ENCODE measurements around the gene PTPRN2.
"Not testable (repeated sequence)": the region's sequence is repeated elsewhere in the genome, so short reads cannot be mapped to it uniquely, and the experiment has no call there.

PTPRN2 gene

DNA sequence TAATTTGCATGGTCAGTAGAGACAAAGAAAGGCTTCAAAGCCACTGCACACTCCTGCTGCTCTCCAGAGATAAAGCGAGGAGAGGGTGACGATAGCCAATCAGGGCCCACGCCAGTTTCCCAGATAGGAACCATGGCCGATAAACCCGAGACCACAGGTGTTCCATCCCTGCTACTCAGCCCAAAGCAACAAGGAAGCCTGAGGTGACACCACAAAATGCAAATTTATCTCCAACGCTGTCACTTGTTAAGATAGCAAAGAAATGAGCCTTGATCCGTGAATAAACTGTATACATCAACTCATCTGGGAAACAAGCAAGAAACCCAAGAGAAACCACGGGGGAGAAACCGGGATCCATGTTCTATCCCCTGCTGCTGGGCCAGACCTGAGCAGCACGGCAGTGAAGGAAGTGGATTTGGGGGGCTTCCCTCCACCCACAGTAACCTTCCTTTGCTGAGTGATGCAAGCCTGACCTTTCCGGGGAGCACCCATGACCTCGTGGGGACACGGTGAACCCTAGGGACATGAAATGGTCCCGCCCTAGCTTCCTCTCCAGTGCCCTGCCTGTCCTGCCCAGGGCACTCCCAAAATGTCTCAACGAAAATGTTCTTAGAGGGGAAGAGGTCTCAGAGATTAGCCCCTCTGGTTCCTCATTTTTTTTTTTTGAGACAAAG lies 164.6 kb downstream of the PTPRN2 start:
- Histone ChIP-seq H3K4me3 (ENCODE audit: low read depth in 1 of 2, low read length in 2 of 2) (no peak overlapping the region), H3K9me3 (ENCODE audit: low read length) (no peaks in the 10 kb centered on the region), H3K4me1 (ENCODE audit: insufficient read depth, low read length) (no peaks in the 10 kb centered on the region), H3K27me3 (ENCODE audit: control insufficient read depth in 1 of 2, insufficient read depth in 2 of 2, low read length in 2 of 2) (no peaks in the 10 kb centered on the region), H3K9ac (ENCODE audit: low read length) (no peak overlapping the region), H3K27ac (ENCODE audit: low read depth, low read length) (no peak overlapping the region), H3K36me3 (ENCODE audit: insufficient read depth, low read length) (no peaks in the 10 kb centered on the region)

DNA sequence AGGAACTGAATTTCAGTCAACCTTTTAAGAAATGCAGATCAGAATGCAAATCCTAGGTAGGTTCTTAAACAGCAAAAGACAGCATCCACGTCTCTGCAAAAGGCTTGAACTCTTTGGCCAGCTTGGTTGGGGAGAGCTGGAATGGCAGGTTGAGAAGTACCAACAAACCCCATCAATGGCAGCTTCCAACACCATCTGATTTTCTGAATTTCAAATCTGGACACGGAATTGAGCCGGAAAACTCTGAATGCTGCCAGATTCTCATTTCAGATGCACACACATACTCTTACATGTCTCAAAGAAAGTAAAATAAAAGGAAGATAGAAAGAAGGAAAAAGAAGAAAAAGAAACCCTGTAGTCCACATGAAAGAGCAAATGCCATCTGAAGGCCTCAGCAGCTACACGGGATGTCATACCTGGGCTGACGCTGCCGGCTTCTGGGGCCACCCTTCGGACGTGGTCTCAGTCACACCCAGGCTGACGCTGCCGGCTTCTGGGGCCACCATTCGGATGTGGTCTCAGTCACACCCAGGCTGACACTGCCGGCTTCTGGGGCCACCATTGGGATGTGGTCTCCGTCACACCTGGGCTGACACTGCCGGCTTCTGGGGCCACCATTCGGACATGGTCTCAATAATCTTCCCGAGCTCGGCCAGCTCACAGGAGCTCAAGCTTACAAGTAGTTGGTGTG lies 165.3 kb downstream of the PTPRN2 start:
- Histone ChIP-seq H3K9ac (ENCODE audit: low read length) (no peak overlapping the region), H3K27me3 (ENCODE audit: control insufficient read depth in 1 of 2, insufficient read depth in 2 of 2, low read length in 2 of 2) (no peaks in the 10 kb centered on the region), H3K4me3 (ENCODE audit: low read depth in 1 of 2, low read length in 2 of 2) (no peak overlapping the region), H3K27ac (ENCODE audit: low read depth, low read length) (no peak overlapping the region), H3K4me1 (ENCODE audit: insufficient read depth, low read length) (no peaks in the 10 kb centered on the region), H3K9me3 (ENCODE audit: low read length) (no peaks in the 10 kb centered on the region), H3K36me3 (ENCODE audit: insufficient read depth, low read length) (no peaks in the 10 kb centered on the region)

GRCh38 chr7:158421361-158421760 lies 166.3 kb downstream of the PTPRN2 start:
- Histone ChIP-seq H3K4me3 (ENCODE audit: low read depth in 1 of 2, low read length in 2 of 2) (no peak overlapping the region), H3K9ac (ENCODE audit: low read length) (no peak overlapping the region), H3K9me3 (ENCODE audit: low read length) (no peaks in the 10 kb centered on the region), H3K36me3 (ENCODE audit: insufficient read depth, low read length) (no peaks in the 10 kb centered on the region), H3K27ac (ENCODE audit: low read depth, low read length) (no peak overlapping the region), H3K27me3 (ENCODE audit: control insufficient read depth in 1 of 2, insufficient read depth in 2 of 2, low read length in 2 of 2) (no peaks in the 10 kb centered on the region), H3K4me1 (ENCODE audit: insufficient read depth, low read length) (no peaks in the 10 kb centered on the region)

GRCh38 chr7:158420591-158421340 lies 166.9 kb downstream of the PTPRN2 start:
- Histone ChIP-seq H3K36me3 (ENCODE audit: insufficient read depth, low read length) (no peaks in the 10 kb centered on the region), H3K4me3 (ENCODE audit: low read depth in 1 of 2, low read length in 2 of 2) (no peak overlapping the region), H3K9ac (ENCODE audit: low read length) (no peak overlapping the region), H3K4me1 (ENCODE audit: insufficient read depth, low read length) (no peaks in the 10 kb centered on the region), H3K27me3 (ENCODE audit: control insufficient read depth in 1 of 2, insufficient read depth in 2 of 2, low read length in 2 of 2) (no peaks in the 10 kb centered on the region), H3K27ac (ENCODE audit: low read depth, low read length) (no peak overlapping the region), H3K9me3 (ENCODE audit: low read length) (no peaks in the 10 kb centered on the region)

GRCh38 chr7:158419238-158419785 lies 168.3 kb downstream of the PTPRN2 start:
- Histone ChIP-seq H3K27me3 (ENCODE audit: control insufficient read depth in 1 of 2, insufficient read depth in 2 of 2, low read length in 2 of 2) (no peaks in the 10 kb centered on the region), H3K27ac (ENCODE audit: low read depth, low read length) (no peak overlapping the region), H3K36me3 (ENCODE audit: insufficient read depth, low read length) (no peaks in the 10 kb centered on the region), H3K4me3 (ENCODE audit: low read depth in 1 of 2, low read length in 2 of 2) (no peak overlapping the region), H3K9ac (ENCODE audit: low read length) (no peak overlapping the region), H3K9me3 (ENCODE audit: low read length) (no peaks in the 10 kb centered on the region), H3K4me1 (ENCODE audit: insufficient read depth, low read length) (no peaks in the 10 kb centered on the region)

DNA sequence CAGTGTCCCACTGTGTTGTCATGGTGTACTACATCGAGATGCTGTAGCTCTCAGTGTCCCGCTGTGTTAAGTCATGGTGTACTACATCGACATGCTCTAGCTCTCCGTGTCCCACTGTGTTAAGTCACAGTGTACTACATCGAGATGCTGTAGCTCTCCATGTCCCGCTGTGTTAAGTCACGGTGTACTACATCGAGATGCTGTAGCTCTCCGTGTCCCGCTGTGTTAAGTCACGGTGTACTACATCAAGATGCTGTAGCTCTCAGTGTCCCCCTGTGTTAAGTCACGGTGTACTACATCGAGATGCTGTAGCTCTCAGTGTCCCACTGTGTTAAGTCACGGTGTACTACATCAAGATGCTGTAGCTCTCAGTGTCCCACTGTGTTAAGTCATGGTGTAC lies 169.2 kb downstream of the PTPRN2 start:
- H3K4me1 ChIP-seq (ENCODE audit: insufficient read depth, low read length); H3K9ac ChIP-seq (ENCODE audit: low read length); H3K27ac ChIP-seq (ENCODE audit: low read depth, low read length); H3K4me3 ChIP-seq (ENCODE audit: low read depth in 1 of 2, low read length in 2 of 2); H3K36me3 ChIP-seq (ENCODE audit: insufficient read depth, low read length); H3K27me3 ChIP-seq (ENCODE audit: control insufficient read depth in 1 of 2, insufficient read depth in 2 of 2, low read length in 2 of 2); H3K9me3 ChIP-seq (ENCODE audit: low read length): not testable (repeated sequence)

DNA sequence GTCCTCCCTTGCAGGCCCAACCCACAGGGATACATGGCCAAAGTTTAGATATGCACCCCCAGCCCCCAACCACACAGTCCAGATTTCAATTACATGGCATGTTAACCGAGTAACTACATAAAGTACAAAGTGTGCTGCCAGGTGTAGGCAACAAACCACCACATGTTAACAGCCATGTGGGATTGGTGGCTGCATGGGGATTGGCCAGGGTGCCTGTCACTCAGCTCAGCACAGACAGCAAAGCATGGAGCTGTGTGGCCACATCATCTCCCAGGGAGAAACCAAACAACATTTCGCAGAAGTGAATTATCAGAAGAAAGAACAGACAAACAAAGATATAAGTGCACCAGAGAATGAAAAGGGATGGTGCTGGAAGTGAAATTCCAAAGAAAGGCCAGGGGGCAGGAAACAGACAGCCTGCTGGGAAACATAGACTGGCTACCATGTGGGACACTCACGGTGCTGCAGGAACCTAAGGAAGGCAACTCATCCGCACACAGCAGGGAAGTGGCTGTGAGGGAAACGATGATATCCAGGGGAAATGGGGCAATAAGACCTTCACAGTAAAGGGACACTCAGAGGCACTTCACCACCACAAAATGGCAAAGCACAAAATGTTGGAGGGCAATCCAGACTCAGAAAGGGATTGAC lies 171.2 kb downstream of the PTPRN2 start:
- Histone ChIP-seq H3K36me3 (ENCODE audit: insufficient read depth, low read length) (no peaks in the 10 kb centered on the region), H3K27me3 (ENCODE audit: control insufficient read depth in 1 of 2, insufficient read depth in 2 of 2, low read length in 2 of 2) (no peaks in the 10 kb centered on the region), H3K4me3 (ENCODE audit: low read depth in 1 of 2, low read length in 2 of 2) (no peak overlapping the region), H3K4me1 (ENCODE audit: insufficient read depth, low read length) (no peaks in the 10 kb centered on the region), H3K9me3 (ENCODE audit: low read length) (no peaks in the 10 kb centered on the region), H3K9ac (ENCODE audit: low read length) (no peak overlapping the region), H3K27ac (ENCODE audit: low read depth, low read length) (no peak overlapping the region)

GRCh38 chr7:158415316-158415715 lies 172.3 kb downstream of the PTPRN2 start:
- Histone ChIP-seq H3K9ac (ENCODE audit: low read length) (no peak overlapping the region), H3K4me3 (ENCODE audit: low read depth in 1 of 2, low read length in 2 of 2) (no peak overlapping the region), H3K27me3 (ENCODE audit: control insufficient read depth in 1 of 2, insufficient read depth in 2 of 2, low read length in 2 of 2) (no peaks in the 10 kb centered on the region), H3K9me3 (ENCODE audit: low read length) (no peaks in the 10 kb centered on the region), H3K27ac (ENCODE audit: low read depth, low read length) (no peak overlapping the region), H3K36me3 (ENCODE audit: insufficient read depth, low read length) (no peaks in the 10 kb centered on the region), H3K4me1 (ENCODE audit: insufficient read depth, low read length) (no peaks in the 10 kb centered on the region)

DNA sequence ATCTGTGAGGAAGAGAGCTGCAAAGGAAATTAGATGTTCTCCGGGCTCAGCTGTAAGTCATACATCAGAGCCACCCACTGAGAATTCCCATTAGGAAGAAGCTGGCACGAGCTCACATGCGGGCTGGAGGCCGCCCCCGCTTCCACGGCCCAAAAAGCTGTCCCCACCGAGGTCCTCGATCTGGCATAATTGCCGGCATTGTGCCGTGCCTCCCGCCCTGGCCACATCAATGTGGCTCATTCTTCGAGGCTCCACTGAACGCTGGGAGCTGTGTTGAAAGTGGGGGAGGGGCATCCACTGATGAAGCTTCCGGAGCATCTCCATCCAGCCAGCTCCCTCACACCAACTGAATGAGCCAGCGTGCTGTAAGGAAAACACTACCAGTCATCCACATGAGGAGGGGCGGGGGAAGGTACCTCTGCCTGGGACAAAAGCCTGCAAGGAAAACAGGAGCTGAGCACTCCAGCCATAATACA lies 173.1 kb downstream of the PTPRN2 start:
- Histone ChIP-seq H3K4me1 (ENCODE audit: insufficient read depth, low read length) (no peaks in the 10 kb centered on the region), H3K9me3 (ENCODE audit: low read length) (no peaks in the 10 kb centered on the region), H3K27ac (ENCODE audit: low read depth, low read length) (no peak overlapping the region), H3K27me3 (ENCODE audit: control insufficient read depth in 1 of 2, insufficient read depth in 2 of 2, low read length in 2 of 2) (no peaks in the 10 kb centered on the region), H3K36me3 (ENCODE audit: insufficient read depth, low read length) (no peaks in the 10 kb centered on the region), H3K4me3 (ENCODE audit: low read depth in 1 of 2, low read length in 2 of 2) (no peak overlapping the region), H3K9ac (ENCODE audit: low read length) (no peak overlapping the region)

DNA sequence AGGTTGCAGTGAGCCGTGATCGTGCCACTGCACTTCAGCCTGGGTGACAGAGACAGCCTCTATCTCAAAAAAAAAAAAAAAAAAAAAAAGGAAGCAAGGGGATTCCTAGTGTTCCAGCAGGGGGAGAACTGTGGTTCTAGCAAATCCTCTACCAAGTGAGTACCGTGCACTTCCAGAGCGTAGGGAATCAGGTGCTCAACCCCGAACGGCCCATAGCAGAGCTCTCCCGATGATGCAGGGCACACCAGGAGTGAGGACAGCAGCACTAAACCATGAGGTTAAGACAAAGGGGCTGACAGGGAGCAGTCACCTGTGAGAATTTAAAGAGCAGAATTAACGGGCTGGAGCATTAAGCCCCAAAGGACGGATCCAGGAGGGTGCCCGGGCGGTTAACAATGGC lies 173.6 kb downstream of the PTPRN2 start:
- no peak overlapping the region for H3K27ac ChIP-seq (ENCODE audit: low read depth, low read length)
- no peaks in the 10 kb centered on the region for H3K4me1 ChIP-seq (ENCODE audit: insufficient read depth, low read length)
- H3K9me3 ChIP-seq (ENCODE audit: low read length) = no peaks in the 10 kb centered on the region
- no peaks in the 10 kb centered on the region for H3K27me3 ChIP-seq (ENCODE audit: control insufficient read depth in 1 of 2, insufficient read depth in 2 of 2, low read length in 2 of 2)
- H3K4me3 ChIP-seq (ENCODE audit: low read depth in 1 of 2, low read length in 2 of 2) = no peak overlapping the region
- no peak overlapping the region for H3K9ac ChIP-seq (ENCODE audit: low read length)
- H3K36me3 ChIP-seq (ENCODE audit: insufficient read depth, low read length) = no peaks in the 10 kb centered on the region

Data from muscle layer of colon (tissue), 2 donors.